Measurements from ENCODE around the gene CCDC142. TPM values are rescaled to one million over a fixed set of nuclear protein-coding genes. Genes with fewer than 3 reads are reported as not detected.

Gene CCDC142
- total and polyA plus RNA-seq, 2 experiments from 2014 or later = 5.1 to 12.3 TPM

- H3K36me3 Mint-ChIP-seq (ENCODE audit: low read depth) = peaks cover 75% of the 10 kb centered on the region
- DNase-seq (ENCODE audit: low spot score) = no peak
These were observed 54.1 kb downstream of the CCDC142 start for GRCh38 chr2:74428675-74429074.

DNA sequence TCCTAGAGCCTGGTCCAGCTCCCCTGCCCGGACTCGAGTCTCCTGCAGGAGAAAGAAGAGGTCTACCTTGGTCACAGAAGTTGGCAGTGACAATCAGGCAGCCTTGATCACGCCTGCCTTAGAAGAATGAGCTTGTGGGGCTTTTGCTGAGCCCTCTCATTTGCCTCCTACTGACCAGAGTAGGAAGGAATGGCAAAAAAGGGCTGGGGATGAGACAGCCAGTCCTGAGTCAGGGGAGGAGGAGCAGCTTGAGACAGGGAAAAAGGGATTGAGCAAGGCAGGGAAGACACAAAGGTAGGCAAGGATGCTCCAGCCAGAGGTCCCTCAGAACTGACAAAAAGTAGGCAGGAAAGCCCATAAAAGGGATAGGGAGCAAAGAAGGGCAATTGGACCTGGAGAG, 55.2 kb downstream of the CCDC142 start:
- Histone ChIP-seq H3K4me2 (no peak overlapping the region), H3K36me3 (ENCODE audit: insufficient read depth) (peaks cover 8% of the 10 kb centered on the region; the same call in 1 of the 2 replicates), H4K20me1 (replicated peaks; ENCODE audit: insufficient read depth) (peaks cover 5% of the 10 kb centered on the region; the same call in 1 of the 2 replicates), H2AFZ (no peak overlapping the region), H3K4me3 (no peak overlapping the region), H3K9me2 (ENCODE audit: insufficient read depth) (no peaks in the 10 kb centered on the region), H3F3A (replicated peaks; ENCODE audit: low read depth) (0 out of 2 replicates have a peak, but pooled peaks cover 10% of the 10 kb centered on the region), H3K79me2 (replicated peaks; ENCODE audit: insufficient read depth) (no peaks in the 10 kb centered on the region), H3K27ac (ENCODE audit: low read depth) (no peak overlapping the region), H3K27me3 (ENCODE audit: insufficient read depth) (peaks cover 8% of the 10 kb centered on the region), H3K4me1 (ENCODE audit: insufficient read depth) (no peaks in the 10 kb centered on the region)
- ATAC-seq = no peak
- Mint-ChIP-seq H3K4me3 (no peak overlapping the region), H3K9me3 (no peaks in the 10 kb centered on the region), H3K27me3 (ENCODE audit: insufficient read depth, low read depth, poor library complexity) (peaks cover 22% of the 10 kb centered on the region), H3K36me3 (ENCODE audit: low read depth) (peaks cover 72% of the 10 kb centered on the region), H3K27ac (no peak overlapping the region), H3K4me1 (peaks cover 7% of the 10 kb centered on the region; the same call in 2 of the 3 replicates)
- no peak for DNase-seq (ENCODE audit: low spot score)
- TF ChIP-seq ZNF114 (CRISPR knock-in tag; IDR thresholded peaks at IDR 0.05) = no peak
- TF ChIP-seq, protein P1, sequence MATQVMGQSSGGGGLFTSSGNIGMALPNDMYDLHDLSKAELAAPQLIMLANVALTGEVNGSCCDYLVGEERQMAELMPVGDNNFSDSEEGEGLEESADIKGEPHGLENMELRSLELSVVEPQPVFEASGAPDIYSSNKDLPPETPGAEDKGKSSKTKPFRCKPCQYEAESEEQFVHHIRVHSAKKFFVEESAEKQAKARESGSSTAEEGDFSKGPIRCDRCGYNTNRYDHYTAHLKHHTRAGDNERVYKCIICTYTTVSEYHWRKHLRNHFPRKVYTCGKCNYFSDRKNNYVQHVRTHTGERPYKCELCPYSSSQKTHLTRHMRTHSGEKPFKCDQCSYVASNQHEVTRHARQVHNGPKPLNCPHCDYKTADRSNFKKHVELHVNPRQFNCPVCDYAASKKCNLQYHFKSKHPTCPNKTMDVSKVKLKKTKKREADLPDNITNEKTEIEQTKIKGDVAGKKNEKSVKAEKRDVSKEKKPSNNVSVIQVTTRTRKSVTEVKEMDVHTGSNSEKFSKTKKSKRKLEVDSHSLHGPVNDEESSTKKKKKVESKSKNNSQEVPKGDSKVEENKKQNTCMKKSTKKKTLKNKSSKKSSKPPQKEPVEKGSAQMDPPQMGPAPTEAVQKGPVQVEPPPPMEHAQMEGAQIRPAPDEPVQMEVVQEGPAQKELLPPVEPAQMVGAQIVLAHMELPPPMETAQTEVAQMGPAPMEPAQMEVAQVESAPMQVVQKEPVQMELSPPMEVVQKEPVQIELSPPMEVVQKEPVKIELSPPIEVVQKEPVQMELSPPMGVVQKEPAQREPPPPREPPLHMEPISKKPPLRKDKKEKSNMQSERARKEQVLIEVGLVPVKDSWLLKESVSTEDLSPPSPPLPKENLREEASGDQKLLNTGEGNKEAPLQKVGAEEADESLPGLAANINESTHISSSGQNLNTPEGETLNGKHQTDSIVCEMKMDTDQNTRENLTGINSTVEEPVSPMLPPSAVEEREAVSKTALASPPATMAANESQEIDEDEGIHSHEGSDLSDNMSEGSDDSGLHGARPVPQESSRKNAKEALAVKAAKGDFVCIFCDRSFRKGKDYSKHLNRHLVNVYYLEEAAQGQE (IDR thresholded peaks at IDR 0.05; ENCODE audit: unreplicated experiment) = no peak
- TF ChIP-seq EZH2 (IDR thresholded peaks at IDR 0.05; ENCODE audit: low read depth, unreplicated experiment) = no peak
- TF ChIP-seq CREB1 (CRISPR knock-in tag; IDR thresholded peaks at IDR 0.05; ENCODE audit: low read depth) = no peak
- TF ChIP-seq, protein P2, sequence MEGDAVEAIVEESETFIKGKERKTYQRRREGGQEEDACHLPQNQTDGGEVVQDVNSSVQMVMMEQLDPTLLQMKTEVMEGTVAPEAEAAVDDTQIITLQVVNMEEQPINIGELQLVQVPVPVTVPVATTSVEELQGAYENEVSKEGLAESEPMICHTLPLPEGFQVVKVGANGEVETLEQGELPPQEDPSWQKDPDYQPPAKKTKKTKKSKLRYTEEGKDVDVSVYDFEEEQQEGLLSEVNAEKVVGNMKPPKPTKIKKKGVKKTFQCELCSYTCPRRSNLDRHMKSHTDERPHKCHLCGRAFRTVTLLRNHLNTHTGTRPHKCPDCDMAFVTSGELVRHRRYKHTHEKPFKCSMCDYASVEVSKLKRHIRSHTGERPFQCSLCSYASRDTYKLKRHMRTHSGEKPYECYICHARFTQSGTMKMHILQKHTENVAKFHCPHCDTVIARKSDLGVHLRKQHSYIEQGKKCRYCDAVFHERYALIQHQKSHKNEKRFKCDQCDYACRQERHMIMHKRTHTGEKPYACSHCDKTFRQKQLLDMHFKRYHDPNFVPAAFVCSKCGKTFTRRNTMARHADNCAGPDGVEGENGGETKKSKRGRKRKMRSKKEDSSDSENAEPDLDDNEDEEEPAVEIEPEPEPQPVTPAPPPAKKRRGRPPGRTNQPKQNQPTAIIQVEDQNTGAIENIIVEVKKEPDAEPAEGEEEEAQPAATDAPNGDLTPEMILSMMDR (conservative IDR thresholded peaks at IDR 0.05; ENCODE audit: low read depth in 2 of 2) = no peak
- TF ChIP-seq POLR2AphosphoS5 (IDR thresholded peaks at IDR 0.05; ENCODE audit: low read depth) = no peak
- no peak for TF ChIP-seq EZH2phosphoT487 (IDR thresholded peaks at IDR 0.05; ENCODE audit: unreplicated experiment)
- TF ChIP-seq JUNB (IDR thresholded peaks at IDR 0.05; ENCODE audit: unreplicated experiment) = no peak

More at GRCh38 chr2:74428675-74429074, 54.1 kb downstream of the CCDC142 start:
- no peaks in the 10 kb centered on the region for H3K4me1 Mint-ChIP-seq
- Histone ChIP-seq H3K27me3 (ENCODE audit: insufficient read depth) (no peaks in the 10 kb centered on the region), H3K79me2 (replicated peaks; ENCODE audit: insufficient read depth) (peaks cover 4% of the 10 kb centered on the region), H3K4me1 (ENCODE audit: insufficient read depth) (no peaks in the 10 kb centered on the region), H3K27ac (ENCODE audit: low read depth) (no peak overlapping the region), H3K4me3 (no peak overlapping the region), H3K4me2 (no peak overlapping the region), H3F3A (replicated peaks; ENCODE audit: low read depth) (0 out of 2 replicates have a peak, but pooled peaks cover 10% of the 10 kb centered on the region), H4K20me1 (replicated peaks; ENCODE audit: insufficient read depth) (peaks cover 5% of the 10 kb centered on the region; the same call in 1 of the 2 replicates), H3K9me2 (ENCODE audit: insufficient read depth) (no peaks in the 10 kb centered on the region), H2AFZ (no peak overlapping the region), H3K36me3 (ENCODE audit: insufficient read depth) (peaks cover 8% of the 10 kb centered on the region; the same call in 1 of the 2 replicates)
- ATAC-seq = no peak
- no peak overlapping the region for H3K4me3 Mint-ChIP-seq
- H3K27ac Mint-ChIP-seq = no peak overlapping the region
- peaks cover 11% of the 10 kb centered on the region for H3K27me3 Mint-ChIP-seq (ENCODE audit: insufficient read depth, low read depth, poor library complexity)
- TF ChIP-seq EZH2 (IDR thresholded peaks at IDR 0.05; ENCODE audit: low read depth, unreplicated experiment) (no peak), NANOG (IDR thresholded peaks at IDR 0.05; ENCODE audit: borderline replicate concordance) (no peak), EZH2phosphoT487 (IDR thresholded peaks at IDR 0.05; ENCODE audit: unreplicated experiment) (no peak)
- TF ChIP-seq, protein P1 (IDR thresholded peaks at IDR 0.05; ENCODE audit: unreplicated experiment) = no peak
- H3K9me3 Mint-ChIP-seq = no peaks in the 10 kb centered on the region

All from GM23338 (cell line).